GM18520 (cell line): ENCODE measurements around the gene MYH9.

Source experiments
- ATAC-seq: cut with Tn5 transposase; IDR thresholded peaks from one replicate; pipeline ENCODE4 v1.9.1; 2021; ENCODE audit not compliant: unreplicated experiment

Gene MYH9

DNA sequence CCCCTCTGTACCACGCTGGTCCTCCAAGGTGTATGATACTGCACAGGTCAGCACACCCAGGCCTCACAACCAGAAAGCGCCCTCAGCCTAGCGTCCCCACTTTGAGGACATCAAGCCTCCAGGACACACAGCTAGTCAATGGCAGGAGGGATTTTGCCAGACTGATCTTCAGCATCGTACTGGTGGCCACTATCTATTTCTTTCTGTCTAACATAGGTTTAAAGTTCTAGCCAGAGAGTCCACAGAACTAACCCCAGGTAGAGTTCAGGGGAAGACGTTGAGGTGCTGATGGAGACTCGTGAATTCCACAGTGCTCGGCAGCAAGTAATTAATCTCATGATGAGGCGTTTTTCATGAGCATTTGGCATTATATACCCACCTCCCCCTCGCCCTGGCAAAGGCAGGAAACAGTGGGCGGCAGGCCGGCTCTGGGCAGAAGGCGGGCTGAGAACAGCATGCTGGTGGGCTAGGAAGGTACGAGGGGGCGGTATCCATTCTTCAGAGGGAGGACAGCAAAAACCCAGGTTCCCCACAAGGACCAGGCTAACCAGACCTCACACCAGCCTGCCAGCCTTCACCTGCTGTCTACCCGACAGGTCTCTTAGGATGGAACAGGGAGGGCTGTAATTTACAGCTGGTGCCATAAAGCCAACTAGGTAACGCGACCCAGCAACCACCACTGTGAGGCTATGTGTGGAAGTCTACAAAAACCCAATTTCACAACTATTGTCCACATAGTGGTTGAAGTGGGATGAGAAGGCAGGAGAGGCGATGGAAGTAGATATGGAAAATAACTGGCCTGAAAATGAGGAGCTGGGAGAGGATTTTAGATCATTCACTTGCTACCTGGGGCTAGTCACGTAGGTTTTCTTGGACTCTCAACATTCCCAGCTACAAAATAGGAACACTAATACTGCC is 18.5 kb downstream of the MYH9 start:
- no peak for ATAC-seq

DNA sequence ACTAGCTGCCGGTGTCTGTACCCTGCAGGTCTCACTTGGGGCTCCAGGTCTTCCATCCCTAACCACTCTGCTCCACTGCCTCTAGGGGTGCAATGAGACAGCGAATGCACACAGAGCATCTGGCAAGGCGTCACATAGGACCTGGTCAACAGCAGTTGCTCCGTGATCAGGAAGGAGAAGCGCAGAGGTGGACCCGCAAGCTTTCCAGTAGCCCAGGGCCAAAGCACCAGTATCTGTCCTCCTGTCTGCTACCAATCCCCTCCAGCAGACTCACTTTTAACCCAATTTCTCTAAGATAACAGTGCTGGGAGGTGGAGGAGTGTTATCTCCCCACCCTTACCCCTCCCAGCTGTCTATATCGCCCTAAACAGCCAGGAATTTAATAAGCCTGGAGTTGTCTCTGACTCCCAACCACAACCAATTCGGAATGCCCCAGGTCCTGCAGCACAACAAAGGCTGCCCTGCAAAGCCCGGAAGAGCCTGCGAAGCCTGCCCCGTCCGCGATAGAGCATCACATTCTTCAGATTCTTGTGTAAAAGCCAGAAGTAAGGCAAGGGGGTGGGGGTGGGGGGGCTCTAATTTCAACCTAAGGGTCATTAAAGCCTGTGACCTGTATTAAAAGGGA is 19.3 kb downstream of the MYH9 start:
- no peak for ATAC-seq

DNA sequence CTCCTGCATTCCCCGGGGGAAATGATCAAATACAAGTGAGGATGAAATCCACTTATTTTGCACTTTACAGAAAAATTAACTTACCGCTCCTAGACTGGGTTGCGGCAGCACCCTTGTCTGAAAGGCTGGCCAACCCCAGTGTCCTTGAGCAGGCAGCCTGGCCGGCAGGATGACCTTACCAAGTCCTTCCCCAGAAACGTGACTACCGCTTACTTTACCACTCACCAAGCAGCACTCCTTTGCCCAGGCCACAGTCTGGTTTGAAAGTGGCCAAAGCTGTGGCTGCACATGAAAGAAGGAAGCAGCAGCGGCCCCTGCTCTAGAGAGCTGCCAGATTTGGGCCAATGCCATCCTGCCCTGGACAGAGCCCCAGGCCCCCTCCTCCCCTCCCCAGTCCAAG is 20.3 kb downstream of the MYH9 start:
- ATAC-seq, result no peak

GRCh38 chr22:36367066-36367465 is 20.7 kb downstream of the MYH9 start:
- ATAC-seq, result no peak

GRCh38 chr22:36366291-36366708 is 21.5 kb downstream of the MYH9 start:
- ATAC-seq, result no peak

GRCh38 chr22:36365020-36365411 is 22.8 kb downstream of the MYH9 start:
- peak; percentile 66 for ATAC-seq

- ATAC-seq, result no peak
Observed at GRCh38 chr22:36364255-36365019, 23.3 kb downstream of the MYH9 start.

GRCh38 chr22:36363349-36363981 is 24.3 kb downstream of the MYH9 start:
- ATAC-seq, result no peak

DNA sequence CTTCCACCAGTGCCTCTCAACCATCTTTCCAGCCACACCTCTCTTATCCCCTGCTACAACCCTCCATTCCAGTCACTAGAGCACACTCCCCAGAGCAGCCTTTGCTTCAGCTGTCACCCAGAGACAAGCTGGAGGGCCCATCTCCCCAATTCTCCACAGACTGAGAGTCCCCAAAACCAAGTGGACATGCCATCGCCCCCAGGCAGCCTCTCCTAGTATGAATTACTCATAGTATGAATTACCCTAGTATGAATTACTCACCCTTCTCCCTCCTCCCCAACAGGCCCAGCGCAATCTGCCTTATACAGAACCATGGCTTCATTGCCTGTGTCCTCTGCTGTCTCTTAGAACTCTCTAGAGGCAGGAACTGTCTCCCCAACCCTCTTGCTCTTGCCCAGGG is 24.8 kb downstream of the MYH9 start:
- ATAC-seq, result no peak

GRCh38 chr22:36362075-36362474 is 25.7 kb downstream of the MYH9 start:
- no peak for ATAC-seq

GRCh38 chr22:36360871-36361383 is 26.8 kb downstream of the MYH9 start:
- no peak for ATAC-seq

- no peak for ATAC-seq
Observed at GRCh38 chr22:36360011-36360410, 27.8 kb downstream of the MYH9 start.

DNA sequence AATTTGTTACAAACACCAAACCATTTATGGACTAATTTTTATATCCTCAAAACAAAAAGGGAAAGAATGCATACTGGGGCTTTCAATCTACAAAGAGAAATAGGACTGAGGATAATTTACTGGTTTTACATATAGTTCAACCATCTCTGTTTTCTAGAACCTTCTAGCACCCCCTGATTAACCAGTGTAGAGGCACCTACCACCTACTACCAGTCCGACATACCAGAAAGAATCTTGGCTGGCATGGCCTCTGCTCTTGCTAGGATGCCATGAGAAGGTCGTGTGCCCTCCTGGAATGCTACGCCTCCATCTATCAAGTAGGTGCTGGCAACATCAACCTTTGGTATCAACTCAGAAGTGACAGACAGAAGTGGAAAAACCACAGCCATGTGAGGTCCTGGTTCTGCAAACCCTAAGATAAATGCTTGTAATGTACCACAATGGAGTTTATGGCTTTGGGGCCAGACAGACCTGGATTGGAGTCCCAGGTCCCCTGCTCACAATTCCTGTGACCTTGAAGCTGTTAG is 28.2 kb downstream of the MYH9 start:
- ATAC-seq, result peak; percentile 7

DNA sequence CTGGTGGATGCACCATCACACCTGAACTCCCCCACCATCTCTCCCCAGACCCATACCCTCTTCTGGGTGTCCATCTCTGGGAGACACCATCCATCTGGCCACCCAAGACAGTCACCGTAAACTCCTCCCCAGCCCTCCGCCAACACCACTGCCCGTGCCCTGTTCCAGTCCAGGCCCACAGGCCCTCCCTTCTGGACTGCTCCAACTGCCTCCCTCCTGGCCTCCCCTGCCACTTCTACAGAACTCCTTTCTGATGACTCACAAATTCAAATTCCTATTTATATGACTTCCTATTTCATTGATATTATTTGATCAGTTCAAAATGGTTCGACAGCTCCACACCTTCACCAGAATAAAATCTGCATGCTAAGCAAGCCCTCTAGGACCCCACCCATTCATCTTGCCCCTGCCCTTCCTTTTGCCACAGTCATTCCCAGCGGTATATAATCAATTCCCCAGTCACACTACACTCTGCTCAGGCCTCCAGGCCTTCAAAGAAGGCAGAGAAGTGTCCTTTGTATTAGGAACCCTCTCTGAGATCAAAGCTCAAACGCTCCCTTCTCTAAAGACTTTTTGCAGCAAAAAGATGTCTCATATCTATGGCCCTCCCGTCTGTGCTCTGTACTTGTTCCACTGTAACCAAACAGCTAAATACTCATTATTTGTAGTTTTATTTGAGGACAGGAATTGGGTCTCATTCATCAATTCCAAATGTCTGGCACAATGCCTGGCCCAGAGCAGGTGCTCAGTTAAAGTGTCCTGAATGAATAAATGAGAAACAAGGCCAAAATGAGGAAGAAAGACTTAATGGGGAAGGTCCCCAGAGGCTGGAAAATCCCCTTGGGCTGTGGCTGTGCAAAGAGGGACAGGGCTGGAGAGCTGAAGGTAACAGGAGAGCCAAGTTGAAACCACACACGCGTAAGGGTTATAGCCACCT is 29.0 kb downstream of the MYH9 start:
- peak; percentile 36 for ATAC-seq

- no peak for ATAC-seq
Observed at GRCh38 chr22:36356708-36357624, 30.8 kb downstream of the MYH9 start.

- ATAC-seq, result no peak
Observed at GRCh38 chr22:36355894-36356293, 31.9 kb downstream of the MYH9 start.

GRCh38 chr22:36355362-36355761 is 32.4 kb downstream of the MYH9 start:
- no peak for ATAC-seq

GRCh38 chr22:36352803-36353507 is 34.8 kb downstream of the MYH9 start:
- no peak for ATAC-seq
